GM12801 (cell line): ENCODE measurements around the gene MYADML2.

Source experiments
- CTCF ChIP-seq: IDR thresholded peaks from one replicate; pipeline ENCODE4 v1.5.1; 2011; ENCODE audit warnings: control low read depth; ENCODE audit not compliant: insufficient read length; ENCODE audit errors: extremely low read depth

The MYADML2 gene

GRCh38 chr17:81898885-81899284 is 48.1 kb downstream of the MYADML2 start:
- TF ChIP-seq CTCF = no peak

GRCh38 chr17:81898029-81898866 is 48.8 kb downstream of the MYADML2 start:
- no peak for TF ChIP-seq CTCF

- TF ChIP-seq CTCF = no peak
These were observed 51.6 kb downstream of the MYADML2 start for GRCh38 chr17:81895400-81895799.

DNA sequence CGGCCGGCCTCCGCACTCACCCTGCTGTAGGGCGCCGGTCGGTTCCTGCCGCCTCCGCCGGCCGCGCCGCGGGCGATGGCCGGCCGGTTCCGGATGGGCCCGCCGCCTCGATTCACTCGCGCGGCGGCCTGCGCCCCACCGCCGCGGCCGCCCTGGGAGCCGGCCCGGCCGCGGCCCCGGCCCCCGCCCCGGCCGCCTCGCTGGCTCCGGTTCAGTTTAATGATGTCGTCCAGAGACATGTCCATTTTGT is 55.8 kb downstream of the MYADML2 start:
- TF ChIP-seq CTCF = no peak

GRCh38 chr17:81890447-81891302 is 56.4 kb downstream of the MYADML2 start:
- no peak for TF ChIP-seq CTCF
